HEK293 (cell line): ENCODE measurements around the gene CYTH4.

Source experiments
- CTCF ChIA-PET: fragments of 350-600 bp; formaldehyde crosslinking; extraction: SDS; loops from one replicate; lab custom pipeline; 2021; ENCODE audit warnings: antibody characterized with exemption; lab: Yijun Ruan, JAX
- POLR2A ChIA-PET: fragments of 300-600 bp; formaldehyde crosslinking; extraction: SDS; loops from one replicate; lab custom pipeline; 2020; ENCODE audit warnings: antibody characterized with exemption, inconsistent platforms; lab: Yijun Ruan, JAX
- H3K27ac ChIP-seq: fragments of 200-500 bp; sonication (Bioruptor generic); 2 replicates; pipeline ENCODE4 v1.5.1; 2014; ENCODE audit warnings: low read depth, low read length, control low read depth, inconsistent platforms; ENCODE audit errors: extremely low read depth
- H3K36me3 ChIP-seq, 2 experiments: fragments of 200-500 bp in 1 of 2; sonication (Bioruptor generic) in 1 of 2; 1 replicate in 1 of 2; 2 replicates in 1 of 2; pipeline ENCODE4 v1.5.1; 2014 to 2017; ENCODE audit warnings: inconsistent platforms in 2 of 2, low read length in 2 of 2; ENCODE audit not compliant: control insufficient read depth in 2 of 2, insufficient read depth in 1 of 2
- H3K4me1 ChIP-seq: fragments of 200-500 bp; sonication (Bioruptor generic); 2 replicates; pipeline ENCODE4 v1.5.1; 2014; ENCODE audit warnings: mild to moderate bottlenecking, low read length, inconsistent platforms; ENCODE audit not compliant: control insufficient read depth, insufficient read depth
- H3K4me3 ChIP-seq: 2 replicates; pipeline ENCODE4 v1.5.1; 2011; ENCODE audit warnings: low read depth, mild to moderate bottlenecking, control low read depth, low read length, moderate library complexity
- H3K9me3 ChIP-seq: fragments of 200-500 bp; sonication (Bioruptor generic); 2 replicates; pipeline ENCODE4 v1.5.1; 2014; ENCODE audit warnings: low read depth, low read length, inconsistent platforms; ENCODE audit not compliant: control insufficient read depth, insufficient read depth
- EGR2 ChIP-seq: fragments of 450-650 bp; formaldehyde crosslinking; IDR thresholded peaks from 2 replicates; pipeline ENCODE4 v1.5.1; 2016; ENCODE audit warnings: low read depth, missing biosample characterization, missing genetic modification characterization
- GLIS2 ChIP-seq: fragments of 450-650 bp; formaldehyde crosslinking; IDR thresholded peaks from 2 replicates; pipeline ENCODE4 v1.5.1; 2016; ENCODE audit warnings: missing biosample characterization, missing genetic modification characterization
- PRDM1 ChIP-seq: fragments of 450-650 bp; formaldehyde crosslinking; IDR thresholded peaks from 2 replicates; pipeline ENCODE4; 2016; ENCODE audit warnings: missing biosample characterization, missing genetic modification characterization
- REPIN1 ChIP-seq: fragments of 450-650 bp; formaldehyde crosslinking; IDR thresholded peaks from 2 replicates; pipeline ENCODE4 v1.5.1; 2017; ENCODE audit warnings: missing biosample characterization, missing genetic modification characterization, low read depth
- SETDB1 ChIP-seq: IDR thresholded peaks from one replicate; pipeline ENCODE4 v1.6.1; 2017; ENCODE audit warnings: mild to moderate bottlenecking, low read length, moderate library complexity, mixed read lengths; ENCODE audit not compliant: insufficient read length
- TRIM28 ChIP-seq: IDR thresholded peaks from 2 replicates; pipeline ENCODE4 v1.6.1; 2011; ENCODE audit warnings: low read length, control low read depth, borderline replicate concordance
- ZFHX2 ChIP-seq: fragments of 450-650 bp; formaldehyde crosslinking; conservative IDR thresholded peaks from 2 replicates; pipeline ENCODE4 v1.5.1; 2016; ENCODE audit warnings: missing biosample characterization, missing genetic modification characterization
- ZFP69B ChIP-seq: fragments of 450-650 bp; formaldehyde crosslinking; IDR thresholded peaks from 2 replicates; pipeline ENCODE4 v1.5.1; 2016; ENCODE audit warnings: missing biosample characterization, missing genetic modification characterization
- ZNF16 ChIP-seq: fragments of 450-650 bp; formaldehyde crosslinking; IDR thresholded peaks from 2 replicates; pipeline ENCODE4 v1.5.1; 2016; ENCODE audit warnings: low read depth, missing biosample characterization, missing genetic modification characterization
- ZNF423 ChIP-seq: fragments of 450-650 bp; formaldehyde crosslinking; IDR thresholded peaks from 2 replicates; pipeline ENCODE4 v1.5.1; 2016; ENCODE audit warnings: missing biosample characterization, missing genetic modification characterization
- ZNF426 ChIP-seq: fragments of 450-650 bp; formaldehyde crosslinking; IDR thresholded peaks from 2 replicates; pipeline ENCODE4 v1.5.1; 2017; ENCODE audit warnings: missing biosample characterization, missing genetic modification characterization, mild to moderate bottlenecking, inconsistent platforms, moderate library complexity
- ZNF596 ChIP-seq: fragments of 450-650 bp; IDR thresholded peaks from 2 replicates; pipeline ENCODE4 v1.5.0; 2018; ENCODE audit warnings: missing biosample characterization, mild to moderate bottlenecking, missing genetic modification characterization, moderate library complexity
- ZNF707 ChIP-seq: fragments of 450-650 bp; formaldehyde crosslinking; IDR thresholded peaks from 2 replicates; pipeline ENCODE4 v1.5.1; 2016; ENCODE audit warnings: missing biosample characterization, missing genetic modification characterization
- ZSCAN16 ChIP-seq: fragments of 450-650 bp; formaldehyde crosslinking; IDR thresholded peaks from 2 replicates; pipeline ENCODE4 v1.5.1; 2016; ENCODE audit warnings: missing biosample characterization, missing genetic modification characterization
- TF ChIP-seq, protein P1 (sequence below): fragments of 450-650 bp; formaldehyde crosslinking; IDR thresholded peaks from 2 replicates; pipeline ENCODE4 v1.5.1; 2016; ENCODE audit warnings: missing biosample characterization, missing genetic modification characterization
- TF ChIP-seq, protein P2 (sequence below): fragments of 450-650 bp; IDR thresholded peaks from 2 replicates; pipeline ENCODE4 v1.5.1; 2018; ENCODE audit warnings: missing biosample characterization, missing genetic modification characterization
- TF ChIP-seq, protein P3 (sequence below): fragments of 450-650 bp; formaldehyde crosslinking; IDR thresholded peaks from 2 replicates; pipeline ENCODE4 v1.5.1; 2016; ENCODE audit warnings: missing biosample characterization, missing genetic modification characterization
- TF ChIP-seq, protein P4 (sequence below): fragments of 450-650 bp; formaldehyde crosslinking; IDR thresholded peaks from 2 replicates; pipeline ENCODE4 v1.5.1; 2016; ENCODE audit warnings: missing biosample characterization, missing genetic modification characterization, borderline replicate concordance
- TF ChIP-seq, protein P5 (sequence below): fragments of 450-650 bp; formaldehyde crosslinking; IDR thresholded peaks from 2 replicates; pipeline ENCODE4 v1.5.1; 2016; ENCODE audit warnings: missing biosample characterization, missing genetic modification characterization, low read depth
- TF ChIP-seq, protein P6 (sequence below): fragments of 450-650 bp; formaldehyde crosslinking; IDR thresholded peaks from 2 replicates; pipeline ENCODE4 v1.5.1; 2016; ENCODE audit warnings: missing biosample characterization, missing genetic modification characterization

Gene CYTH4

DNA sequence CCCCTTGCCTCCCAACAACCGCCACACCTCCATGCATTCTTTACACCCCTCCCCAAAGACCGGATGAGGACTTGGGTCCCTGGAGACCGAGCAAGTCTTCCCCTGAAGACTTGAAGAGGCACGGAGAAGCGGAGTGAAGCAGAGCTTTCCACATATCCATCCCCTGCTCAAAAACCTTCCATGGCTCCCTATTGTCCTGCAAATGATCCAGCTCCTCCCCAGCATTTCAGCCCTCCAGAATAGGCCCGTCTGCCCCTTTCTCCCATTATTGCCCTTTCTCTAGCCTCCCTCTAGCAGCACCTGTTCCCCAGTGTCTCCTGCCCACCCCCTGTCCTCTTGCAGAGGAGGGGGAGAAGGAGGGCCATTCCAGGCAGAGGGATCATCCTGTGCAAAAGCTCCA is 59.8 kb downstream of the CYTH4 start:
- no peak overlapping the region for H3K27ac ChIP-seq
- TF ChIP-seq ZSCAN16 (tag by site-specific recombination): no peak
- peak; percentile 88 for TF ChIP-seq ZNF16 (tag by site-specific recombination)
- TF ChIP-seq SETDB1: no peak
- H3K9me3 ChIP-seq: no peaks in the 10 kb centered on the region
- no peaks in the 10 kb centered on the region for H3K36me3 ChIP-seq
- H3K4me1 ChIP-seq: peaks cover 2% of the 10 kb centered on the region; the same call in 1 of the 2 replicates
- H3K4me3 ChIP-seq: no peak overlapping the region
- POLR2A ChIA-PET: interaction anchor here (0.6 kb wide), 1 partner anchor 323 kb away, joined by 3 read pairs; the partner anchor contains the start of genes MPST and TST
- CTCF ChIA-PET: interaction anchor here (1.0 to 1.6 kb wide), 2 partner anchors 11 to 114 kb away, joined by 3 to 7 read pairs; no protein-coding TSS in a partner anchor

DNA sequence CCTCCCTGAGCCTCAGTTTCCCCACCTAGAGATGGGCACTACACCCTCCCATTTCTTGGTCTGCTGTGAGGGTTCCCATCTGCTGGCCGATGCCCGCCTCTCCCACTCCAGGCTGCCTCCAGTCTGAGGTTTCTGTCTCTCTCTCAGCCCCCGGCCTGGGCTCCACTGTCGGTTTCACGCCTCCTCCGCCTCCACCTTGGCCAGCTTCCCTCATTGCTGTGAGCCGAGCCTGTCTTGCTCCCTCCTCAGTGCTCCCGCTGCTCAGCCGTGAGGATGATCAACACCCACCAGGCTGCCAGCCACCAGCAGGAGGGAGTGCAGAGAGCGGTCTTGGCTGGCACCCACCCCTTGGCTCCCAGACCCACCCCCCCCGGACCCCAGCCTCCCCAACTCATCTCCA is 61.0 kb downstream of the CYTH4 start:
- POLR2A ChIA-PET: interaction anchor here (0.6 kb wide), 1 partner anchor 37 kb away, joined by 3 read pairs; no protein-coding TSS in a partner anchor
- H3K4me1 ChIP-seq: peaks cover 2% of the 10 kb centered on the region; the same call in 1 of the 2 replicates

DNA sequence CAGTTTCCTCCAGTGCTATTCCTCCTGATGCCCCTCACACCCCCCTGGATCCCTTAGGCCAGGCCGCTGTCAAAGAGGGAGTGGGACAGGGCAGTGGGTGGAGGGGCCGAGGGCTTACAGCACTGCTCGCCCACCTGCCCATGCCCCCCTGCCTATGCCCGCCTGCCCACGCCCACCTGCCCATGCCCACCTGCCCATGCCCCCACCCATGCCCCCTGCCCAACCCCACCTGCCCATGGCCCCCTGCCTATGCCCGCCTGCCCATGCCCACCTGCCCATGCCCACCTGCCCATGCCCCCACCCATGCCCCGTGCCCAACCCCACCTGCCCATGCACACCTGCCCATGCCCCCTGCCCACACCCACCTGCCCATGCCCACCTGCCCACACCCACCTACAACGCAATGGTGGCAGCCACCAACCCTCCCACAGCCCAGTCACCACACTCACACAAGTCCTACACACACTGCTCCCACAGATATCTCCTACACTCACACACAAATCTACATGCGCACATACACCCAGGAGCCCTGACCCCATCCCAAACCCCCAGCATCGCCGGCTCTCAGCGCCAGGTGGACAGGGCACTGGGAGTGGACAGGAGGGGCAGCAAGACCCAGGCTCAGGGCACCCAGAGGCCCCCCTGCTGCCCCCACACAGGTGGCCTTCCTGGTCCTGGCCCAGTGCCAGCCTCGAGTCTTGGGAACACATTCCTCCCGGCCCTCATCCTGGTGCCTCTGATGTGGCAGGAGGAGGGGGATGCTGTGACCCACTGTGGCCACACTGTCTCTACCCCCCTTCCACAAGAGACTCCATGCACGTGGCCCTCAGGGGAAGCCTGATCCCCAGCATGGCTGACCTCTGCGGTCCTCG is 61.8 kb downstream of the CYTH4 start:
- POLR2A ChIA-PET: interaction anchor here (0.6 kb wide), 1 partner anchor 36 kb away, joined by 3 read pairs; no protein-coding TSS in a partner anchor
- H3K27ac ChIP-seq: no peak overlapping the region
- H3K4me1 ChIP-seq: peaks cover 2% of the 10 kb centered on the region; the same call in 1 of the 2 replicates
- CTCF ChIA-PET: no interaction called here
- no peaks in the 10 kb centered on the region for H3K36me3 ChIP-seq
- no peaks in the 10 kb centered on the region for H3K9me3 ChIP-seq
- TF ChIP-seq PRDM1 (no peak), EGR2 (tag by site-specific recombination) (peak; percentile 98), GLIS2 (no peak; the same call in 1 of the 2 replicates), ZNF596 (tag by site-specific recombination) (no peak), ZFHX2 (peak; percentile 98)
- TF ChIP-seq, protein P1, sequence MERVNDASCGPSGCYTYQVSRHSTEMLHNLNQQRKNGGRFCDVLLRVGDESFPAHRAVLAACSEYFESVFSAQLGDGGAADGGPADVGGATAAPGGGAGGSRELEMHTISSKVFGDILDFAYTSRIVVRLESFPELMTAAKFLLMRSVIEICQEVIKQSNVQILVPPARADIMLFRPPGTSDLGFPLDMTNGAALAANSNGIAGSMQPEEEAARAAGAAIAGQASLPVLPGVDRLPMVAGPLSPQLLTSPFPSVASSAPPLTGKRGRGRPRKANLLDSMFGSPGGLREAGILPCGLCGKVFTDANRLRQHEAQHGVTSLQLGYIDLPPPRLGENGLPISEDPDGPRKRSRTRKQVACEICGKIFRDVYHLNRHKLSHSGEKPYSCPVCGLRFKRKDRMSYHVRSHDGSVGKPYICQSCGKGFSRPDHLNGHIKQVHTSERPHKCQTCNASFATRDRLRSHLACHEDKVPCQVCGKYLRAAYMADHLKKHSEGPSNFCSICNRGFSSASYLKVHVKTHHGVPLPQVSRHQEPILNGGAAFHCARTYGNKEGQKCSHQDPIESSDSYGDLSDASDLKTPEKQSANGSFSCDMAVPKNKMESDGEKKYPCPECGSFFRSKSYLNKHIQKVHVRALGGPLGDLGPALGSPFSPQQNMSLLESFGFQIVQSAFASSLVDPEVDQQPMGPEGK (tag by site-specific recombination): peak; percentile 44; the same call in 1 of the 2 replicates
- TF ChIP-seq, protein P2, sequence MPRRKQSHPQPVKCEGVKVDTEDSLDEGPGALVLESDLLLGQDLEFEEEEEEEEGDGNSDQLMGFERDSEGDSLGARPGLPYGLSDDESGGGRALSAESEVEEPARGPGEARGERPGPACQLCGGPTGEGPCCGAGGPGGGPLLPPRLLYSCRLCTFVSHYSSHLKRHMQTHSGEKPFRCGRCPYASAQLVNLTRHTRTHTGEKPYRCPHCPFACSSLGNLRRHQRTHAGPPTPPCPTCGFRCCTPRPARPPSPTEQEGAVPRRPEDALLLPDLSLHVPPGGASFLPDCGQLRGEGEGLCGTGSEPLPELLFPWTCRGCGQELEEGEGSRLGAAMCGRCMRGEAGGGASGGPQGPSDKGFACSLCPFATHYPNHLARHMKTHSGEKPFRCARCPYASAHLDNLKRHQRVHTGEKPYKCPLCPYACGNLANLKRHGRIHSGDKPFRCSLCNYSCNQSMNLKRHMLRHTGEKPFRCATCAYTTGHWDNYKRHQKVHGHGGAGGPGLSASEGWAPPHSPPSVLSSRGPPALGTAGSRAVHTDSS: no peak
- H3K4me3 ChIP-seq: no peak overlapping the region

More for the DNA sequence above, 61.0 kb downstream of the CYTH4 start:
- TF ChIP-seq TRIM28: no peak
- TF ChIP-seq EGR2 (tag by site-specific recombination): peak; percentile 96
- no peak for TF ChIP-seq ZNF426 (tag by site-specific recombination)
- TF ChIP-seq, protein P3, sequence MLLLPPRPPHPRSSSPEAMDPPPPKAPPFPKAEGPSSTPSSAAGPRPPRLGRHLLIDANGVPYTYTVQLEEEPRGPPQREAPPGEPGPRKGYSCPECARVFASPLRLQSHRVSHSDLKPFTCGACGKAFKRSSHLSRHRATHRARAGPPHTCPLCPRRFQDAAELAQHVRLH (tag by site-specific recombination): no peak
- TF ChIP-seq, protein P4, sequence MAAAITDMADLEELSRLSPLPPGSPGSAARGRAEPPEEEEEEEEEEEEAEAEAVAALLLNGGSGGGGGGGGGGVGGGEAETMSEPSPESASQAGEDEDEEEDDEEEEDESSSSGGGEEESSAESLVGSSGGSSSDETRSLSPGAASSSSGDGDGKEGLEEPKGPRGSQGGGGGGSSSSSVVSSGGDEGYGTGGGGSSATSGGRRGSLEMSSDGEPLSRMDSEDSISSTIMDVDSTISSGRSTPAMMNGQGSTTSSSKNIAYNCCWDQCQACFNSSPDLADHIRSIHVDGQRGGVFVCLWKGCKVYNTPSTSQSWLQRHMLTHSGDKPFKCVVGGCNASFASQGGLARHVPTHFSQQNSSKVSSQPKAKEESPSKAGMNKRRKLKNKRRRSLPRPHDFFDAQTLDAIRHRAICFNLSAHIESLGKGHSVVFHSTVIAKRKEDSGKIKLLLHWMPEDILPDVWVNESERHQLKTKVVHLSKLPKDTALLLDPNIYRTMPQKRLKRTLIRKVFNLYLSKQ (tag by site-specific recombination): no peak
- TF ChIP-seq, protein P5, sequence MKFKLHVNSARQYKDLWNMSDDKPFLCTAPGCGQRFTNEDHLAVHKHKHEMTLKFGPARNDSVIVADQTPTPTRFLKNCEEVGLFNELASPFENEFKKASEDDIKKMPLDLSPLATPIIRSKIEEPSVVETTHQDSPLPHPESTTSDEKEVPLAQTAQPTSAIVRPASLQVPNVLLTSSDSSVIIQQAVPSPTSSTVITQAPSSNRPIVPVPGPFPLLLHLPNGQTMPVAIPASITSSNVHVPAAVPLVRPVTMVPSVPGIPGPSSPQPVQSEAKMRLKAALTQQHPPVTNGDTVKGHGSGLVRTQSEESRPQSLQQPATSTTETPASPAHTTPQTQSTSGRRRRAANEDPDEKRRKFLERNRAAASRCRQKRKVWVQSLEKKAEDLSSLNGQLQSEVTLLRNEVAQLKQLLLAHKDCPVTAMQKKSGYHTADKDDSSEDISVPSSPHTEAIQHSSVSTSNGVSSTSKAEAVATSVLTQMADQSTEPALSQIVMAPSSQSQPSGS (tag by site-specific recombination): no peak
- no peak for TF ChIP-seq ZNF423 (tag by site-specific recombination)
- TF ChIP-seq ZFHX2: peak; percentile 97
- TF ChIP-seq, protein P6, sequence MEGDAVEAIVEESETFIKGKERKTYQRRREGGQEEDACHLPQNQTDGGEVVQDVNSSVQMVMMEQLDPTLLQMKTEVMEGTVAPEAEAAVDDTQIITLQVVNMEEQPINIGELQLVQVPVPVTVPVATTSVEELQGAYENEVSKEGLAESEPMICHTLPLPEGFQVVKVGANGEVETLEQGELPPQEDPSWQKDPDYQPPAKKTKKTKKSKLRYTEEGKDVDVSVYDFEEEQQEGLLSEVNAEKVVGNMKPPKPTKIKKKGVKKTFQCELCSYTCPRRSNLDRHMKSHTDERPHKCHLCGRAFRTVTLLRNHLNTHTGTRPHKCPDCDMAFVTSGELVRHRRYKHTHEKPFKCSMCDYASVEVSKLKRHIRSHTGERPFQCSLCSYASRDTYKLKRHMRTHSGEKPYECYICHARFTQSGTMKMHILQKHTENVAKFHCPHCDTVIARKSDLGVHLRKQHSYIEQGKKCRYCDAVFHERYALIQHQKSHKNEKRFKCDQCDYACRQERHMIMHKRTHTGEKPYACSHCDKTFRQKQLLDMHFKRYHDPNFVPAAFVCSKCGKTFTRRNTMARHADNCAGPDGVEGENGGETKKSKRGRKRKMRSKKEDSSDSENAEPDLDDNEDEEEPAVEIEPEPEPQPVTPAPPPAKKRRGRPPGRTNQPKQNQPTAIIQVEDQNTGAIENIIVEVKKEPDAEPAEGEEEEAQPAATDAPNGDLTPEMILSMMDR (tag by site-specific recombination): no peak
- TF ChIP-seq REPIN1 (tag by site-specific recombination): no peak
- no peak for TF ChIP-seq ZNF707 (tag by site-specific recombination)
- no peak for TF ChIP-seq ZFP69B
- H3K4me3 ChIP-seq: no peak overlapping the region
- no peaks in the 10 kb centered on the region for H3K36me3 ChIP-seq
- H3K27ac ChIP-seq: no peak overlapping the region
- CTCF ChIA-PET: interaction anchor here (1.0 kb wide), 1 partner anchor 12 kb away, joined by 7 read pairs; no protein-coding TSS in a partner anchor
- no peaks in the 10 kb centered on the region for H3K9me3 ChIP-seq
